Lower leg skin (tissue), 3 donors: ENCODE data around the gene ZFHX3.

Experiments
- POLR2A ChIP-seq, 2 donors: fragments of 450-650 bp; IDR thresholded peaks; one replicate each; pipeline ENCODE4 v1.6.1; 2016 to 2017; ENCODE audit warnings: antibody characterized with exemption in 2 of 2, mild to moderate bottlenecking in 1 of 2, moderate library complexity in 1 of 2
- TF ChIP-seq, protein P1 (sequence below), 3 donors: fragments of 450-650 bp; IDR thresholded peaks; one replicate each; pipeline ENCODE4 v1.5.1; 2016; ENCODE audit warnings: antibody characterized with exemption in 3 of 3, mild to moderate bottlenecking in 3 of 3, moderate library complexity in 2 of 3

DNA sequence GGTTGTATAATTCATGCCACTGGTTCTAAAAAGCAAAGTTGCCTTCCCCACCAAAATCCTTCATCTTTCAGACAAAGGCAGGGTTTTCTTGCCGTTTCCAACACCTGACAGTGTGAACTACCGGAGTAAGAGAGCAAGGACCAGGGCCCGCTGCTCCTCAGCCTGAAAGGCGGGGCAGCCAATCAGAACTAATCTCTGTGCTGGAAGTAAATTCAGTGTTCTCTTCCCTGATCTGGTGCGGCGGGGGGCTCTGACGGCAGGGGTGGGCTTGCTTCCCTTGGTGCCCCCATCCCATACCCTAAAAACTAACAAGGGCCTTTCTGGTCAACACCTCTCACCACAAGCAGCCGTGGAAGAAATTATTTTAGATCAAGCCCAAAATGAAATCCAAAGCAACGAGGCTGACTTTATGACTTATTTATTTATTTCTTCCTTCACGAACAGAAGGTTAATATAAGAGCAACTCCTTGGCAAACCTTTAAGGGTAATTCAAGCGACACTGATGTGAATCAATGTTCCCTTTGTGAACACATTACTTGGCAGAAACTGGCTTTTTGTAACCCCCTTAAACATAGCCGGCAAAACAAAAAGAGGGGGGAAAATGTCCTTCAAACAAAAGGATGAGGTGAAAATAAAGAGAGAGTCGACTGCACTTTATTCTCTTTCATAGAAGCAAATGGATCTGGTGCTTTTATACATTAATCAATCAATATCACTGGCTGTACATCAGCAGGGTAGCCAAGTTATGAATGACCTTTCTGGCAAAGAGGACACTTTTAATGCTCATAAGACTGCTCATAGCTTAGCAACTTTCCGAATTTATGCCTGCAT is 189.9 kb downstream of the ZFHX3 start:
- TF ChIP-seq, protein P1, sequence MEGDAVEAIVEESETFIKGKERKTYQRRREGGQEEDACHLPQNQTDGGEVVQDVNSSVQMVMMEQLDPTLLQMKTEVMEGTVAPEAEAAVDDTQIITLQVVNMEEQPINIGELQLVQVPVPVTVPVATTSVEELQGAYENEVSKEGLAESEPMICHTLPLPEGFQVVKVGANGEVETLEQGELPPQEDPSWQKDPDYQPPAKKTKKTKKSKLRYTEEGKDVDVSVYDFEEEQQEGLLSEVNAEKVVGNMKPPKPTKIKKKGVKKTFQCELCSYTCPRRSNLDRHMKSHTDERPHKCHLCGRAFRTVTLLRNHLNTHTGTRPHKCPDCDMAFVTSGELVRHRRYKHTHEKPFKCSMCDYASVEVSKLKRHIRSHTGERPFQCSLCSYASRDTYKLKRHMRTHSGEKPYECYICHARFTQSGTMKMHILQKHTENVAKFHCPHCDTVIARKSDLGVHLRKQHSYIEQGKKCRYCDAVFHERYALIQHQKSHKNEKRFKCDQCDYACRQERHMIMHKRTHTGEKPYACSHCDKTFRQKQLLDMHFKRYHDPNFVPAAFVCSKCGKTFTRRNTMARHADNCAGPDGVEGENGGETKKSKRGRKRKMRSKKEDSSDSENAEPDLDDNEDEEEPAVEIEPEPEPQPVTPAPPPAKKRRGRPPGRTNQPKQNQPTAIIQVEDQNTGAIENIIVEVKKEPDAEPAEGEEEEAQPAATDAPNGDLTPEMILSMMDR (IDR thresholded peaks at IDR 0.05): no peak
- TF ChIP-seq POLR2A (IDR thresholded peaks at IDR 0.05): no peak
